Activated CD4-positive, alpha-beta T cell treated with anti-CD3 and anti-CD28 coated beads, Interleukin-2, Interleukin-6, amounts not matched to agents 100 ng/mL and 50 ng/mL, durations not matched to agents 16 hours and 8 hours (primary cell): Measurements from ENCODE around the gene LLGL1.

Experiments
- DNase-seq: peaks from one replicate; pipeline ENCODE4 v3.0.0-alpha.2; 2020

The LLGL1 gene

GRCh38 chr17:18253947-18254821 is 28.7 kb downstream of the LLGL1 start:
- no peak for DNase-seq

- DNase-seq: no peak
Measured at GRCh38 chr17:18254888-18255649, 29.6 kb downstream of the LLGL1 start.

- no peak for DNase-seq
Measured at GRCh38 chr17:18256351-18256750, 30.9 kb downstream of the LLGL1 start.

- no peak for DNase-seq
Measured at GRCh38 chr17:18256776-18257175, 31.3 kb downstream of the LLGL1 start.

- peak; percentile 48 for DNase-seq
Measured at GRCh38 chr17:18257268-18257981, 32.0 kb downstream of the LLGL1 start.

- peak; percentile 66 for DNase-seq
Measured at GRCh38 chr17:18257982-18258355, 32.5 kb downstream of the LLGL1 start.

- DNase-seq: peak; percentile 61
Measured at GRCh38 chr17:18258356-18259038, 33.1 kb downstream of the LLGL1 start, which contains the start of gene FLII. Gene FLII (minus strand): TSS chr17:18258738. CDS start chr17:18258690, 48 bp downstream.

- no peak for DNase-seq
Measured at GRCh38 chr17:18259621-18260331, 34.3 kb downstream of the LLGL1 start.

GRCh38 chr17:18260332-18261145 is 35.1 kb downstream of the LLGL1 start, which contains the start of gene MIEF2:
Gene MIEF2 (plus strand): TSS chr17:18260662. CDS start chr17:18262721, 2,059 bp downstream.
- peak; percentile 96 for DNase-seq

GRCh38 chr17:18261146-18261515 is 35.7 kb downstream of the LLGL1 start:
- DNase-seq: peak; percentile 23

- DNase-seq: no peak
Measured at GRCh38 chr17:18261659-18262058, 36.2 kb downstream of the LLGL1 start.

- DNase-seq: no peak
Measured at GRCh38 chr17:18262111-18262510, 36.7 kb downstream of the LLGL1 start.

GRCh38 chr17:18262641-18263040 is 37.2 kb downstream of the LLGL1 start:
- DNase-seq: no peak

- DNase-seq: no peak
Measured at GRCh38 chr17:18263885-18264682, 38.6 kb downstream of the LLGL1 start.

- DNase-seq: no peak
Measured at GRCh38 chr17:18267366-18267765, 41.9 kb downstream of the LLGL1 start.

- DNase-seq: peak; percentile 20
Measured at GRCh38 chr17:18267927-18268711, 42.7 kb downstream of the LLGL1 start.

GRCh38 chr17:18270046-18270931 is 44.9 kb downstream of the LLGL1 start:
- no peak for DNase-seq

GRCh38 chr17:18277076-18277475 is 51.6 kb downstream of the LLGL1 start:
- no peak for DNase-seq
